ENCODE results near the gene DNAJC24. TPM values are rescaled to one million over a fixed set of nuclear protein-coding genes. Genes with fewer than 3 reads are reported as not detected.
"Not testable (repeated sequence)": the region's sequence is repeated elsewhere in the genome, so short reads cannot be mapped to it uniquely, and the experiment has no call there.

DNAJC24 gene, protein sequence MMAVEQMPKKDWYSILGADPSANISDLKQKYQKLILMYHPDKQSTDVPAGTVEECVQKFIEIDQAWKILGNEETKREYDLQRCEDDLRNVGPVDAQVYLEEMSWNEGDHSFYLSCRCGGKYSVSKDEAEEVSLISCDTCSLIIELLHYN
- total RNA-seq, result 15.2 TPM
- polyA plus RNA-seq (ENCODE audit: insufficient read depth, low read depth, low replicate concordance), result 5.7 TPM
- long read RNA-seq, donor 1, partial matches to known transcripts, result 41 of 86 reads
- long read RNA-seq, donor 1, other reads (novel, unspliced or antisense), result 41 of 86 reads
- long read RNA-seq, donor 2, partial matches to known transcripts, result 25 of 82 reads
- long read RNA-seq, donor 2, other reads (novel, unspliced or antisense), result 55 of 82 reads
- long read RNA-seq, donor 3, partial matches to known transcripts, result 39 of 119 reads
- long read RNA-seq, donor 3, other reads (novel, unspliced or antisense), result 76 of 119 reads
- long read RNA-seq, donor 4, partial matches to known transcripts, result 13 of 66 reads
- long read RNA-seq, donor 4, other reads (novel, unspliced or antisense), result 50 of 66 reads
- long read RNA-seq, donor 5, result 0 reads
- long read RNA-seq, donor 6, partial matches to known transcripts, result 62 of 145 reads
- long read RNA-seq, donor 6, other reads (novel, unspliced or antisense), result 80 of 145 reads
- long read RNA-seq, donor 7, partial matches to known transcripts, result 0 of 8 reads
- long read RNA-seq, donor 7, other reads (novel, unspliced or antisense), result 7 of 8 reads
- long read RNA-seq, donor 8, partial matches to known transcripts, result 28 of 86 reads
- long read RNA-seq, donor 8, other reads (novel, unspliced or antisense), result 55 of 86 reads
- long read RNA-seq, donor 9, partial matches to known transcripts, result 0 of 57 reads
- long read RNA-seq, donor 9, other reads (novel, unspliced or antisense), result 56 of 57 reads
- long read RNA-seq, donor 10, partial matches to known transcripts, result 0 of 104 reads
- long read RNA-seq, donor 10, other reads (novel, unspliced or antisense), result 101 of 104 reads

DNA sequence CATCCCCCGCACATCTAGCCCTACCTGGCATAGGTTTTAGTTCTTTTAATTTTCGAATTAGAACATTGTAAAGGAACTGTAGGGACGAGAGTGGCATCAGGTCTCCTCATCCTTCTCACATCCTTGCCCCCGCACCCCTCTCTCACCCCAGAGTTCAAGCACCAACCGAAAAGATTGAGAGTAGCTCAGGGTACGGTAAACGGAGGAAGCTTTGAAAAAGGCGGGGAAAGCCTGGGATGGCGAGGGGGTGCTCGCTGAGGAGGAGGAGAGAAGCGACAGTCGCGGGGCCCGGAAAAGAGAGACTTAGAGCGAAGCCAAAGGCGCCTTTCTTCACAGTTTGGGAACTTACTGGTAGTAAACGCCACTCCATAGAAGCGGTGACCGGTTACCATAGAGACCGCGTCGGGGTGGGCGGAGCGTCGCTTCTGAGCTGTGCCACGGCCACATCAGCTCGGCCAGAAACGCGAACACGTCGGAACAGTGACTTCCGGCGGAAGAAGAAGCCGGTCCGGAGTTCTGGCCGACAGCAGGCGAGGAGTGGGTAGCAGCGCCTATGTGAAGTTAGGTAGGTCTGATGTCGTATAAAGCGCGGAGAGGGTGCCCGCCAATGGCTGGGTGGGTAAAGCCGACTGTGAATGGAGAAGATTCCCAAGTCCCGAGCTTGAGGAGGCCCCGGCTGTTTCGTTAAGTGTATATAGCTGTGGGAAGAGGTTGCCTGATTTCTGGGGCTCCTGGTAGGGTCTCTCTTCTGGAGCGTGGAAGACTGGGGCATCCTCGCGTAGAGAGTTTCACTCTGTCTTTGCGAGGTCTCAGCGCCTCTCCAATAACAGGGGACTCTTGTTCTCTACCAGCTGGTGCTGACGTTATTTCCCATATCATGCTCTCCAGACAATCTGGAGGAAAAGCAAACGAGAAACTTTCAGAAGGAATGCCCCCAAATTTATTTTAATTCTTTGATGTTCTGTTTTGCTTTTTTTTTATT, at the start of gene DNAJC24, which contains the start of gene DCDC1:
Gene DNAJC24 (plus strand): TSS at position 513 of the 982 bp plus-strand sequence. CDS start 889 bp downstream, outside the sequence.
Gene DCDC1 (minus strand): TSS at position 392 of the 982 bp plus-strand sequence. CDS start 41,459 bp downstream, outside the sequence.
- Histone ChIP-seq H3K9ac (ENCODE audit: low read length in 3 of 3) (peak within 1 kb of the TSS; percentile 57 to 93 (median 92)), H3K36me3 (ENCODE audit: control insufficient read depth in 2 of 3, insufficient read depth in 3 of 3, low read length in 3 of 3) (no peaks in the 10 kb centered on the region), H3K27ac (ENCODE audit: low read depth in 2 of 2, low read length in 2 of 2) (peak within 1 kb of the TSS; percentile 56 to 59), H3K4me1 (ENCODE audit: control insufficient read depth in 2 of 3, insufficient read depth in 2 of 3, low read depth in 1 of 3, low read length in 3 of 3) (peaks cover 0 to 2% (median 0%) of the 10 kb centered on the region in 3 donors), H3K4me3 (ENCODE audit: low read length in 3 of 3) (peak within 1 kb of the TSS; percentile 84 to 94 (median 94)), H3K9me3 (ENCODE audit: control insufficient read depth in 2 of 3, insufficient read depth in 1 of 3, low read length in 3 of 3) (no peaks in the 10 kb centered on the region), H3K27me3 (ENCODE audit: control insufficient read depth, insufficient read depth, low read length) (no peaks in the 10 kb centered on the region)
- TF ChIP-seq CTCF (IDR thresholded peaks at IDR 0.05; ENCODE audit: borderline replicate concordance, extremely low read depth, insufficient read depth), result no peak
- FAIRE-seq (peak; percentile 75), DNase-seq (peak; percentile 95 to 97 (median 97))
- intact Hi-C loops (cut with DNase I), result no loop called here

- H3K27ac ChIP-seq (ENCODE audit: low read depth in 2 of 2, low read length in 2 of 2); DNase-seq; FAIRE-seq; H3K4me3 ChIP-seq (ENCODE audit: low read length in 3 of 3); H3K27me3 ChIP-seq (ENCODE audit: control insufficient read depth, insufficient read depth, low read length); H3K4me1 ChIP-seq (ENCODE audit: control insufficient read depth in 2 of 3, insufficient read depth in 2 of 3, low read depth in 1 of 3, low read length in 3 of 3); intact Hi-C loops (cut with DNase I); H3K9me3 ChIP-seq (ENCODE audit: control insufficient read depth in 2 of 3, insufficient read depth in 1 of 3, low read length in 3 of 3); H3K36me3 ChIP-seq (ENCODE audit: control insufficient read depth in 2 of 3, insufficient read depth in 3 of 3, low read length in 3 of 3); H3K9ac ChIP-seq (ENCODE audit: low read length in 3 of 3): not testable (repeated sequence)
Measured at GRCh38 chr11:31321494-31321893, 48.2 kb upstream of the DNAJC24 start.

- Histone ChIP-seq H3K9me3 (ENCODE audit: control insufficient read depth in 2 of 3, insufficient read depth in 1 of 3, low read length in 3 of 3) (no peaks in the 10 kb centered on the region), H3K27ac (ENCODE audit: low read depth in 2 of 2, low read length in 2 of 2) (no peak overlapping the region), H3K9ac (ENCODE audit: low read length in 3 of 3) (no peak overlapping the region), H3K36me3 (ENCODE audit: control insufficient read depth in 2 of 3, insufficient read depth in 3 of 3, low read length in 3 of 3) (no peaks in the 10 kb centered on the region), H3K4me1 (ENCODE audit: control insufficient read depth in 2 of 3, insufficient read depth in 2 of 3, low read depth in 1 of 3, low read length in 3 of 3) (no peaks in the 10 kb centered on the region), H3K4me3 (ENCODE audit: low read length in 3 of 3) (no peak overlapping the region), H3K27me3 (ENCODE audit: control insufficient read depth, insufficient read depth, low read length) (no peaks in the 10 kb centered on the region)
- intact Hi-C loops (cut with DNase I), result no loop called here
- no peak for TF ChIP-seq CTCF (IDR thresholded peaks at IDR 0.05; ENCODE audit: borderline replicate concordance, extremely low read depth, insufficient read depth)
- FAIRE-seq (no peak), DNase-seq (no peak)
Measured at GRCh38 chr11:31323145-31323544, 46.5 kb upstream of the DNAJC24 start.

Measured in kidney (tissue), 22 donors.